SJCRH30 (cell line): ENCODE measurements around the gene ASB4. TPM values are rescaled to one million over a fixed set of nuclear protein-coding genes. Genes with fewer than 3 reads are reported as not detected.
A peak's percentile ranks its signal among the peaks of the same experiment; 100 is the strongest.
"Not testable (repeated sequence)": the region's sequence is repeated elsewhere in the genome, so short reads cannot be mapped to it uniquely, and the experiment has no call there.

Experiments
- DNase-seq, 2 experiments: peaks; one replicate each; pipeline ENCODE4 v3.0.0-alpha.2; 2015 to 2020
- H3K27ac ChIP-seq: fragments of 250-450 bp; sonication (Bioruptor Pico); 2 replicates; pipeline ENCODE4 v1.5.1; 2020; ENCODE audit warnings: mild to moderate bottlenecking, moderate library complexity
- H3K27me3 ChIP-seq: fragments of 250-450 bp; sonication (Bioruptor Pico); 2 replicates; pipeline ENCODE4 v1.5.1; 2020; ENCODE audit warnings: mild to moderate bottlenecking, moderate library complexity
- H3K36me3 ChIP-seq: fragments of 250-450 bp; sonication (Bioruptor Pico); 2 replicates; pipeline ENCODE4 v1.5.1; 2020; ENCODE audit warnings: mild to moderate bottlenecking, moderate library complexity
- H3K4me1 ChIP-seq: fragments of 250-450 bp; sonication (Bioruptor Pico); 2 replicates; pipeline ENCODE4 v1.5.1; 2020; ENCODE audit warnings: mild to moderate bottlenecking, moderate library complexity
- H3K4me3 ChIP-seq: fragments of 250-450 bp; sonication (Bioruptor Pico); 2 replicates; pipeline ENCODE4 v1.5.1; 2020; ENCODE audit warnings: mild to moderate bottlenecking, moderate library complexity
- H3K9me3 ChIP-seq: fragments of 250-450 bp; sonication (Bioruptor Pico); replicated peaks from 2 replicates; pipeline ENCODE4 v1.5.1; 2020; ENCODE audit warnings: mild to moderate bottlenecking, moderate library complexity
- total RNA-seq: library from RNA; depleted of rRNA; stranded (reverse); fragments of >200 nt; shearing (Covaris generic); gene quantifications from 2 replicates; pipeline ENCODE4 v1.2.3, GENCODE V29; 2014

Gene ASB4
- total RNA-seq, 1 experiment from 2014 or later: 0.08 TPM

- Histone ChIP-seq H3K27ac (no peak overlapping the region), H3K4me1 (peaks cover 24% of the 10 kb centered on the region), H3K4me3 (no peak overlapping the region), H3K27me3 (no peaks in the 10 kb centered on the region), H3K9me3 (no peaks in the 10 kb centered on the region), H3K36me3 (no peaks in the 10 kb centered on the region)
- DNase-seq: no peak
Observed at GRCh38 chr7:95493247-95493646, 7.5 kb downstream of the ASB4 start.

DNA sequence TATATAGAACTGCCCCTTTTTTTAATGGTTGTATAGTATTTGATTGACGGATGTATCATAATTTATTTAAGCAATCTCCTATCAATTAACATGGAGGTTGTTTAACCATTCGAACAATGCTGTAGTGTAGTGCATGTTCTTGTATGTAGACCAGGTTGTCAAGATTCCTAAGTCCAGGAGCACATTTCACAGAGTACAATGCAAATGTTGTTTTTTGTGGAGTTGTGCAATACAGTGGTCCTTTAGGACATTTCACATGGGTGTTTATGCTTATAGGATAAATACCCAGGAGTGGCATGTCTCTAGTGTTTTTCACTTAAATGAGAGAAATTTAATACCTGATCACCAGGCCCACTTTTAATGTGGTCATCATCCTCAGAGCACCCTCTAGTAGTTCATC is 8.1 kb downstream of the ASB4 start:
- no peak for DNase-seq
- Histone ChIP-seq H3K4me1 (peaks cover 24% of the 10 kb centered on the region), H3K9me3 (no peaks in the 10 kb centered on the region), H3K36me3 (no peaks in the 10 kb centered on the region), H3K27me3 (no peaks in the 10 kb centered on the region), H3K27ac (no peak overlapping the region), H3K4me3 (no peak overlapping the region)

- H3K9me3 ChIP-seq: no peaks in the 10 kb centered on the region
- peak in 1 of 2 experiments; percentile 53 for DNase-seq
- no peaks in the 10 kb centered on the region for H3K27me3 ChIP-seq
- no peaks in the 10 kb centered on the region for H3K36me3 ChIP-seq
- no peak overlapping the region; the same call in 1 of the 2 replicates for H3K27ac ChIP-seq
- H3K4me3 ChIP-seq: no peak overlapping the region
- H3K4me1 ChIP-seq: peaks cover 14% of the 10 kb centered on the region
Observed at GRCh38 chr7:95501261-95501832, 15.6 kb downstream of the ASB4 start.

DNA sequence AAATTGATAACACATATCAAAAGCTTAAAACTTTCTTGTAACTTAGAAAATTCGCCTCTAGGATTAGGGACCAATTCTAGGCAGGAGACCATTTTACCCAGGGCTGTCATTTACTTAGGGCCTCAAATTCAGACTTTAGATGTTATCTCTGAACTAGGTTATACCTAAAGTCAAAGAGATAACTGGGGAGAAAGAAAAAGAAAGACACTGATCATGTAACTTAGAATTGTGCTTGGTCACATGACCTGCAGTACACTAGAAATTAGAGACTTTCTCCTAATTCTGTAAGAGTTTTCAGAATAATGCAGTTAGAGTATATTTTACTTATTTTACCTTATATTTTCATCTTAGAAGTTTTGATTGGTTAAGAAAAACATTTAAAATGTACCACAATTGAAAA is 16.7 kb downstream of the ASB4 start:
- no peaks in the 10 kb centered on the region for H3K27me3 ChIP-seq

DNA sequence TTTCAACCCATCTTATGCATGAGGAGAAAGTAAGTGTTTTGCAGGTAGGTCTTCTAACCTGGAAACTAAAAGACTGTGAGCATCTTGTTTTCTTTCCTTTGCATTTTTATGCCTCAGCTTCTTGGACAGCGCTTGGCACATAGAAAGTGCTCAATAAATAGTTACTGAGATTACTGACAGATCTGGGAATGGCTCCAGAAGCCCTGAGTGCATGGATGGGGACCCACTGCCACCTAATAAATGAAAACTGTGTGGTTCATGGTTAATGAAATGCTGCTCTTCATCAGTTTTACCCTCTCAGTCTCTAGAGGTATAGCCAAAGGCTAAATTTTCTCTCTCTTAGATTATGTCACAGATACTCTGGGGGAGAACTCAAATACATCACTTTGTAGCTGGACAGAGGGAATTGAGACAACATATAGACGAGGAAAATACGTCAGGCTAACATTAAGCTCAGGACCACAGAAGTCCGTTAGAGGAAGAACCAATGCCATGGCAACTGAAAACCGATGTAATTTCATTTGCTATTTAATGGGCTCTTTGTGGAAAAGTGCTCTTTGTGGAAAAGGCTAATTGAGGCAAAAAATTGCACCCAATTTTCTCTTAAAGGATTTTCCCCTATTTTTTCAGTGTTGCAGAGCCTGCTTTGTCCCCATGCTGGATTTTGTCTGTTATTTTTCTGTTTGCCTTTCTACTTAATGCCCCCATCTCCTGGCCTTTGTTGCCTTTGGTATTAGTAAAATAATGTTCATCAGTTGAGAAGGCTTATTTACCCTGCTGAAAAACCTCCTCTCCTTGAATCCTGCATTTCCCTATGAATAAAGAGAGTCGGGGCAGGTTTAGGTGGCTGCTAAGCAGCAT is 17.8 kb downstream of the ASB4 start:
- no peak overlapping the region for H3K27ac ChIP-seq
- DNase-seq: no peak
- H3K27me3 ChIP-seq: no peaks in the 10 kb centered on the region
- no peak overlapping the region for H3K4me3 ChIP-seq
- peaks cover 14% of the 10 kb centered on the region for H3K4me1 ChIP-seq
- H3K9me3 ChIP-seq: no peaks in the 10 kb centered on the region
- H3K36me3 ChIP-seq: no peaks in the 10 kb centered on the region

More for the DNA sequence above, 16.7 kb downstream of the ASB4 start:
- no peaks in the 10 kb centered on the region for H3K9me3 ChIP-seq
- no peaks in the 10 kb centered on the region for H3K36me3 ChIP-seq
- H3K4me1 ChIP-seq: peaks cover 14% of the 10 kb centered on the region
- no peak overlapping the region for H3K4me3 ChIP-seq
- no peak for DNase-seq
- H3K27ac ChIP-seq: no peak overlapping the region

- not testable (repeated sequence) for H3K27me3 ChIP-seq, DNase-seq, H3K4me3 ChIP-seq, H3K27ac ChIP-seq, H3K9me3 ChIP-seq, H3K36me3 ChIP-seq
- H3K4me1 ChIP-seq: peaks cover 19% of the 10 kb centered on the region
Observed at GRCh38 chr7:95504132-95504588, 18.4 kb downstream of the ASB4 start.

- DNase-seq: no peak
- H3K27me3 ChIP-seq: no peaks in the 10 kb centered on the region
Observed at GRCh38 chr7:95508780-95509179, 23.0 kb downstream of the ASB4 start.

GRCh38 chr7:95509199-95509598 is 23.5 kb downstream of the ASB4 start:
- no peaks in the 10 kb centered on the region for H3K9me3 ChIP-seq
- H3K4me3 ChIP-seq: no peak overlapping the region
- H3K27me3 ChIP-seq: no peaks in the 10 kb centered on the region
- H3K27ac ChIP-seq: no peak overlapping the region
- DNase-seq: peak; percentile 87 to 94
- H3K4me1 ChIP-seq: peaks cover 9% of the 10 kb centered on the region; the same call in 1 of the 2 replicates
- no peaks in the 10 kb centered on the region for H3K36me3 ChIP-seq

More at GRCh38 chr7:95508780-95509179, 23.0 kb downstream of the ASB4 start:
- Histone ChIP-seq H3K36me3 (no peaks in the 10 kb centered on the region), H3K27ac (no peak overlapping the region), H3K4me3 (no peak overlapping the region), H3K9me3 (no peaks in the 10 kb centered on the region), H3K4me1 (peaks cover 9% of the 10 kb centered on the region; the same call in 1 of the 2 replicates)

DNA sequence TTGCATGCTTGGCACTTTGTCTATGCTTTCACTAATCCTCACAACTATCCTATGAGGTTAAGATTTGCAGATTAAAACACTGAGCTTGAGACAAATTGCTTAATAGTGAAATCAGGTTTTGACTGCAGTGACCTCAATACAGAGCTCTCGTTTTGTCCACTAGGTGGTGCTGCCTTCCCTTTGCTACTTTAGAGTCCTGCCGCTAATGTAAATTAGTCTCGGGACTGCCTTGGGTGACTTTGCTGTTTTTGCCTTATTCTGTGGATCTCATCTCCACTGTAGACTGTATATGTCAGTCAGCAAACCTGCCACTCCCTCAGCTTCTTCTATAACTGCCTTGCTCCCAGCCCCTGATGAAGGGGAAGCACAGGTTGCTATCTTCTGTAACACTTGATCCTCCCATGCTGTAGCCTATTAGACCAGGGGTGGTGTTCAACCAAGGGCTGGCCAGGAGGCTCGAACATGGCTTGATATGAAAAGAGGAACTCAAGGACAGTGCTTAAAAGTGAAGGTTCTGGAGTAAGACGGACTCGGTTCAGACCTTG is 26.0 kb downstream of the ASB4 start:
- H3K9me3 ChIP-seq: no peaks in the 10 kb centered on the region
- no peak overlapping the region for H3K27ac ChIP-seq
- H3K27me3 ChIP-seq: no peaks in the 10 kb centered on the region
- DNase-seq: peak; percentile 74 to 88
- no peaks in the 10 kb centered on the region for H3K36me3 ChIP-seq
- H3K4me3 ChIP-seq: no peak overlapping the region
- H3K4me1 ChIP-seq: peaks cover 9% of the 10 kb centered on the region; the same call in 1 of the 2 replicates

DNA sequence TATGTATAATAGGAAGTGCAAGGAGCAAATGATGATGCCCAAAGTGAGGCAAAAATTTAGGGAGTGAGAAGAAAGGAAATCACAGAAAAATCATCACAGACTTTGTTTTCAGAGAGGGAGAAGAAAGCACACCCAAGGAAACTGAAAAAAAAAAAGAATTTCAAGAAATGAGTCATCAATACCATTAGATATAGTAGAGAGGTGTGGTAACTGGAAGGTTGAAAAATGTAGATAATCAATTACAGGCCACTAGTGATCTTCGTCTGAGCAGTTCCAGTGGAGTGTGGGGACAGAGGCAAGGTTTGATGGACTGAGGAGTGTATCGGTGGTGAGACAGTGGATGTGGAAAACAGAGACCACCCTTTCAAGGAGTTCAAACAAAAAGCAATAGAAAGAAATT is 31.7 kb downstream of the ASB4 start:
- DNase-seq: no peak
- Histone ChIP-seq H3K27ac (no peak overlapping the region), H3K27me3 (no peaks in the 10 kb centered on the region), H3K9me3 (no peaks in the 10 kb centered on the region), H3K4me1 (peaks cover 18% of the 10 kb centered on the region), H3K4me3 (no peak overlapping the region), H3K36me3 (no peaks in the 10 kb centered on the region)

DNA sequence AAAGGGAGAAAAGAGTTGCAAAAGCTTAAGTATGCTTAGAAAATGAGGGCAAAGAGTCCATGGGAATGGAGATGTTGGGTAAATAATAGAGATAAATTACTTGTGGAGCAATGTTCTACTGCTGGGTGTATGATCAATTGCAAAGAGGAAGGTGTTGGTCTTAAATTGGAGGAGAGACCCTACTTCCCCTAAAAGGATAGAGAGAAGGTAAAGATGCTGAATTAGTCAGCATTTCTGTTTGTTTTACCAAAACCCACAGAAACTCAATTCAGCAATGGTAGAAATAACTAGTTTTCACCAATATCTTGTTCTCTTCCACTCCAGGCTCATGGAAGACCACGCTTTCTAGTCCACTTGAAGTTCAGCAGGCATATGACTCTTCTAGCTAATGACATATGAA is 32.1 kb downstream of the ASB4 start:
- Histone ChIP-seq H3K36me3 (no peaks in the 10 kb centered on the region), H3K4me3 (no peak overlapping the region), H3K9me3 (no peaks in the 10 kb centered on the region), H3K4me1 (peaks cover 18% of the 10 kb centered on the region), H3K27me3 (no peaks in the 10 kb centered on the region), H3K27ac (no peak overlapping the region)
- DNase-seq: no peak

- DNase-seq: peak in 1 of 2 experiments; percentile 60
- Histone ChIP-seq H3K27ac (no peak overlapping the region), H3K4me3 (no peak overlapping the region), H3K9me3 (no peaks in the 10 kb centered on the region), H3K4me1 (peaks cover 18% of the 10 kb centered on the region), H3K36me3 (no peaks in the 10 kb centered on the region), H3K27me3 (no peaks in the 10 kb centered on the region)
Observed at GRCh38 chr7:95520136-95520535, 34.4 kb downstream of the ASB4 start.

GRCh38 chr7:95525503-95525902 is 39.8 kb downstream of the ASB4 start:
- Histone ChIP-seq H3K9me3 (no peaks in the 10 kb centered on the region), H3K4me1 (peaks cover 2% of the 10 kb centered on the region; the same call in 1 of the 2 replicates), H3K27me3 (no peaks in the 10 kb centered on the region), H3K4me3 (no peak overlapping the region), H3K36me3 (no peaks in the 10 kb centered on the region), H3K27ac (no peak overlapping the region)
- DNase-seq: no peak

DNA sequence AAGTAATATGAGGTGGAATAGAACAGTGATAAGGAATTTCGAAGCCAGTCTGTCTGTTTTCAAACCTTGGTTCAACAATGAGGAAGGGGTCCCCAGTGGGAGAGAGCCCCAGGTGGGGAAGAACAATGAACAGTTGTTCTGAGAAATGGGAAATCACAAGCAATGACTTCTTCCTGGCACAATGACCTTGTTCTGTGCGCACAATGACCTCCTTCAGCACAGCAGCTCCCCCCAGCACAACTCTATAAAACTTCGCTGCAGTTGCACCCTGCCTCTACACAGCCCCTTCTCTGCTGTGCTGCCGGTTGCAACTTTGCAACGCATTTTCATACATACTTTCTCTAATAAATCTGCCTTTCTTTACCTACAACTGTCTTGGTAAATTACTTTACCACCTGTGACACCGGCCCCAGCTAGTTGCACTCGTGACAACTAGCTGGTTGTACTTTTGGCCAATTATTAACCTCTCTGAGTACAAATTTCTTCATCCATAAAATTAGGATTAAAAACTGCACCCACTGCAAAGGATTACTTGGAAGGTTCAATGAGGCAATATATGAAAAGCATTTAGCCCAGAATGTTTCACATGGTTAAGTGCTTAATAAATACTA is 40.5 kb downstream of the ASB4 start:
- no peaks in the 10 kb centered on the region for H3K27me3 ChIP-seq
- no peak overlapping the region for H3K4me3 ChIP-seq
- H3K36me3 ChIP-seq: no peaks in the 10 kb centered on the region
- no peaks in the 10 kb centered on the region; the same call in 1 of the 2 replicates for H3K4me1 ChIP-seq
- H3K27ac ChIP-seq: no peak overlapping the region
- no peak for DNase-seq
- H3K9me3 ChIP-seq: no peaks in the 10 kb centered on the region
